GM12878 (cell line): ENCODE data around the gene PTX4. TPM values are rescaled to one million over a fixed set of nuclear protein-coding genes. Genes with fewer than 3 reads are reported as not detected.

Experiments used
- ASH2L ChIP-seq: fragments of 300-600, 200-600 bp; sonication (generic); IDR thresholded peaks from 2 replicates; pipeline ENCODE4 v1.6.1; 2017; ENCODE audit warnings: low read depth, mild to moderate bottlenecking, borderline replicate concordance
- BHLHE40 ChIP-seq, 2 experiments: fragments of 450-650 bp in 1 of 2; IDR thresholded peaks; 2 replicates each; pipeline ENCODE4 v1.6.1; 2011 to 2017; ENCODE audit warnings: low read depth in 2 of 2, borderline replicate concordance in 1 of 2, improper control_type of control experiment in 1 of 2, low read length in 1 of 2, mild to moderate bottlenecking in 1 of 2
- BMI1 ChIP-seq: fragments of 450-650 bp; IDR thresholded peaks from 2 replicates; pipeline ENCODE4 v1.6.1; 2016; ENCODE audit warnings: mild to moderate bottlenecking, moderate library complexity, borderline replicate concordance
- CREB1 ChIP-seq: IDR thresholded peaks from 2 replicates; pipeline ENCODE4 v1.6.1; 2012; ENCODE audit warnings: low read depth, mild to moderate bottlenecking, inconsistent platforms
- CREM ChIP-seq: IDR thresholded peaks from 2 replicates; pipeline ENCODE4 v1.6.1; 2014; ENCODE audit warnings: antibody characterized with exemption, low read depth
- HCFC1 ChIP-seq: fragments of 150-350 bp; IDR thresholded peaks from 2 replicates; pipeline ENCODE4 v1.6.1; 2014; ENCODE audit warnings: low read length
- HDGF ChIP-seq: fragments of 450-650 bp; IDR thresholded peaks from 2 replicates; pipeline ENCODE4 v1.6.1; 2016; ENCODE audit warnings: antibody characterized with exemption
- KLF5 ChIP-seq: fragments of 450-650 bp; IDR thresholded peaks from 2 replicates; pipeline ENCODE4 v1.6.1; 2014; ENCODE audit warnings: mild to moderate bottlenecking; ENCODE audit not compliant: partially characterized antibody
- MEF2A ChIP-seq: IDR thresholded peaks from 2 replicates; pipeline ENCODE4 v1.6.1; 2011; ENCODE audit warnings: low read depth, mild to moderate bottlenecking, low read length, moderate library complexity; ENCODE audit not compliant: insufficient read depth
- MTA3 ChIP-seq: IDR thresholded peaks from 2 replicates; pipeline ENCODE4 v1.6.1; 2012; ENCODE audit warnings: low read length, inconsistent platforms, borderline replicate concordance
- NBN ChIP-seq: fragments of 450-650 bp; IDR thresholded peaks from 2 replicates; pipeline ENCODE4 v1.6.1; 2016
- NFIC ChIP-seq: IDR thresholded peaks from 2 replicates; pipeline ENCODE4 v1.6.1; 2012; ENCODE audit warnings: low read depth, mild to moderate bottlenecking, inconsistent platforms, low read length, moderate library complexity
- NRF1 ChIP-seq: conservative IDR thresholded peaks from 2 replicates; pipeline ENCODE4 v1.6.1; 2011; ENCODE audit warnings: mild to moderate bottlenecking, low read depth, low read length, improper control_type of control experiment
- POLR2AphosphoS2 ChIP-seq: IDR thresholded peaks from 2 replicates; pipeline ENCODE4 v1.6.1; 2011; ENCODE audit warnings: low read depth, mild to moderate bottlenecking, low read length, improper control_type of control experiment, moderate library complexity
- RAD51 ChIP-seq: fragments of 450-650 bp; IDR thresholded peaks from 2 replicates; pipeline ENCODE4 v1.6.1; 2016; ENCODE audit warnings: moderate library complexity, mild to moderate bottlenecking, inconsistent platforms
- RCOR1 ChIP-seq: conservative IDR thresholded peaks from 2 replicates; pipeline ENCODE4 v1.6.1; 2012; ENCODE audit warnings: low read depth, low read length, improper control_type of control experiment
- RELA ChIP-seq: fragments of 450-650 bp; IDR thresholded peaks from 2 replicates; pipeline ENCODE4 v1.8.0; 2014; ENCODE audit warnings: borderline replicate concordance; ENCODE audit not compliant: partially characterized antibody
- RUNX3 ChIP-seq: IDR thresholded peaks from 2 replicates; pipeline ENCODE4 v1.6.1; 2012; ENCODE audit warnings: low read length, inconsistent platforms
- SRF ChIP-seq, 2 experiments: IDR thresholded peaks; 2 replicates each; pipeline ENCODE4 v1.6.1; 2011; ENCODE audit warnings: low read depth in 2 of 2, low read length in 2 of 2, mild to moderate bottlenecking in 1 of 2, moderate library complexity in 1 of 2
- SUPT20H ChIP-seq: IDR thresholded peaks from 2 replicates; pipeline ENCODE4 v1.6.1; 2011; ENCODE audit warnings: low read depth, mild to moderate bottlenecking, low read length, moderate library complexity, borderline replicate concordance; ENCODE audit not compliant: control insufficient read depth
- YBX1 ChIP-seq: fragments of 450-650 bp; IDR thresholded peaks from 2 replicates; pipeline ENCODE4 v1.6.1; 2016; ENCODE audit warnings: antibody characterized with exemption
- ZBTB40 ChIP-seq: fragments of 450-650 bp; IDR thresholded peaks from 2 replicates; pipeline ENCODE4 v1.6.1; 2016; ENCODE audit warnings: mild to moderate bottlenecking, moderate library complexity, borderline replicate concordance
- ZNF274 ChIP-seq: IDR thresholded peaks from one replicate; pipeline ENCODE4 v1.8.0; 2011; ENCODE audit not compliant: insufficient read length, insufficient read depth
- ZNF592 ChIP-seq: fragments of 450-650 bp; IDR thresholded peaks from 2 replicates; pipeline ENCODE4 v1.6.1; 2017; ENCODE audit warnings: mild to moderate bottlenecking, moderate library complexity
- ZSCAN29 ChIP-seq: fragments of 450-650 bp; IDR thresholded peaks from 2 replicates; pipeline ENCODE4 v1.6.1; 2017; ENCODE audit warnings: mild to moderate bottlenecking, moderate library complexity
- polyA plus RNA-seq, 11 experiments: library from polyadenylated mRNA; depleted of rRNA in 4 of 11; unstranded in 6 of 11; stranded (reverse) in 5 of 11; fragments of >200 nt; fragmentation: Nextera tagmentation in 4 of 11; fragmentation: Illumina TruSeq in 1 of 11; extraction: Ambion mirVana in 4 of 11; extraction: Trizol in 1 of 11; gene quantifications; 1 replicate in 1 of 11; 2 replicates in 10 of 11; pipeline versions ENCODE4 v1.2.1 to v1.2.3, GENCODE V29; 2011 to 2016; ENCODE audit warnings: inconsistent platforms in 2 of 11, missing spikeins in 2 of 11, low read depth in 1 of 11
- total RNA-seq, 4 experiments: library from RNA; depleted of rRNA in 3 of 4; stranded (reverse); fragments of >200 nt in 3 of 4; fragmentation: Illumina TruSeq in 1 of 4; extraction: Trizol in 1 of 4; gene quantifications; 2 replicates each; pipeline versions ENCODE4 v1.2.1 to v1.2.3, GENCODE V29; 2013 to 2021

PTX4 gene
- total and polyA plus RNA-seq, 10 of the 15 experiments (the other 5 are each of a cell fraction or from before 2014, with no cell fraction given), result not detected

GRCh38 chr16:1470481-1471251, 18.1 kb downstream of the PTX4 start (continued):
- TF ChIP-seq ZNF592 (no peak), MTA3 (no peak; the same call in 1 of the 2 replicates), MEF2A (no peak), RELA (no peak), ZBTB40 (no peak), CREM (no peak), NRF1 (no peak), HCFC1 (no peak), BMI1 (no peak), NFIC (no peak), RCOR1 (no peak), ASH2L (no peak), RAD51 (no peak), BHLHE40 (IDR thresholded peaks at IDR 0.05; ENCODE audit: borderline replicate concordance in 1 of 2, low read depth in 2 of 2, low read length in 1 of 2) (no peak; a peak in 1 of 4 replicates), YBX1 (no peak), NBN (no peak), ZSCAN29 (no peak), POLR2AphosphoS2 (no peak), KLF5 (no peak), SUPT20H (no peak), ZNF274 (no peak), CREB1 (no peak), SRF (IDR thresholded peaks at IDR 0.05; ENCODE audit: low read depth in 2 of 2, low read length in 2 of 2) (no peak), HDGF (no peak), RUNX3 (peak; percentile 50; the same call in 1 of the 2 replicates)
